Testis (tissue), 3 donors: ENCODE data around the gene FAM13C. TPM values are rescaled to one million over a fixed set of nuclear protein-coding genes. Genes with fewer than 3 reads are reported as not detected.

ENCODE experiments used
- DNase-seq: peaks from one replicate; pipeline ENCODE4 v3.0.0-alpha.2; 2019
- H3K27ac ChIP-seq, 2 donors: fragments of 200-600 bp; sonication (generic); one replicate each; pipeline ENCODE4 v1.5.1; 2019
- H3K27me3 ChIP-seq: fragments of 200-600 bp; sonication (generic); one replicate; pipeline ENCODE4 v1.5.1; 2019
- H3K36me3 ChIP-seq: fragments of 200-600 bp; sonication (generic); one replicate; pipeline ENCODE4 v1.5.1; 2017; ENCODE audit warnings: low read depth; ENCODE audit errors: missing control alignments
- H3K4me1 ChIP-seq: fragments of 200-600 bp; sonication (generic); one replicate; pipeline ENCODE4 v1.5.1; 2019
- H3K4me3 ChIP-seq, 2 donors: fragments of 200-600 bp; sonication (generic); one replicate each; pipeline ENCODE4 v1.5.1; 2017 to 2019
- H3K9me3 ChIP-seq: fragments of 200-600 bp; sonication (generic); one replicate; pipeline ENCODE4 v1.5.1; 2017
- CTCF ChIP-seq, 3 experiments: fragments of 450-650 bp in 2 of 3; fragments of 200-600 bp in 1 of 3; sonication (generic) in 1 of 3; IDR thresholded peaks; one replicate each; pipeline ENCODE4 v1.5.1; 2016 to 2019; ENCODE audit warnings: antibody characterized with exemption in 3 of 3, mild to moderate bottlenecking in 2 of 3, moderate library complexity in 1 of 3
- POLR2A ChIP-seq: fragments of 450-650 bp; IDR thresholded peaks from one replicate; pipeline ENCODE4 v1.6.1; 2017; ENCODE audit warnings: antibody characterized with exemption, mild to moderate bottlenecking, moderate library complexity
- WGBS, 2 donors: methylation state at CpG; one replicate each; pipeline ENCODE4 v1.1.5; 2018; 5-methylcytosine and 5-hydroxymethylcytosine counted together
- intact Hi-C: fragments of 100-400 bp; cut with DNase I; formaldehyde crosslinking; loops from one replicate; pipeline ENCODE4 v1.15.1; 2023; ENCODE audit warnings: low total_unique reads
- polyA plus RNA-seq: library from polyadenylated mRNA; stranded (reverse); fragments of 350-450 nt; fragmentation: Illumina TruSeq; extraction: RNeasy Lipid Tissue Mini Kit (QIAGEN cat#74804); gene quantifications from one replicate; pipeline ENCODE4 v1.2.3, GENCODE V29; 2014; ENCODE audit warnings: low read depth, low replicate concordance; ENCODE audit not compliant: insufficient read depth
- total RNA-seq, 2 donors: library from RNA; depleted of rRNA; stranded (reverse); fragments of >200 nt; gene quantifications; one replicate each; pipeline ENCODE4 v1.2.3, GENCODE V29; 2016

The FAM13C gene
- total and polyA plus RNA-seq, 3 donors from 2014 or later = 12.9 to 50.9 (median 38.5) TPM

- intact Hi-C loops = no loop called here
- no peaks in the 10 kb centered on the region for H3K9me3 ChIP-seq
- H3K4me3 ChIP-seq = no peak overlapping the region
- no peak for TF ChIP-seq POLR2A
- no peak for TF ChIP-seq CTCF (IDR thresholded peaks at IDR 0.05)
- no peaks in the 10 kb centered on the region for H3K27me3 ChIP-seq
- H3K27ac ChIP-seq = no peak overlapping the region
- no peak for DNase-seq
- no peaks in the 10 kb centered on the region for H3K36me3 ChIP-seq
- H3K4me1 ChIP-seq = no peaks in the 10 kb centered on the region
- WGBS, 2 donors = 70 to 79% methylated on average over 3 of the region's 3 CpGs
These were observed 22.4 kb upstream of the FAM13C start for GRCh38 chr10:59384761-59385160.

GRCh38 chr10:59383908-59384307 is 21.6 kb upstream of the FAM13C start:
- no peak overlapping the region for H3K4me3 ChIP-seq
- intact Hi-C loops = no loop called here
- TF ChIP-seq CTCF (IDR thresholded peaks at IDR 0.05) (no peak), POLR2A (no peak)
- H3K27ac ChIP-seq = no peak overlapping the region
- DNase-seq = no peak
- WGBS, 2 donors = 79 to 89% methylated on average over 3 of the region's 3 CpGs
- H3K9me3 ChIP-seq = no peaks in the 10 kb centered on the region
- no peaks in the 10 kb centered on the region for H3K36me3 ChIP-seq
- H3K4me1 ChIP-seq = no peaks in the 10 kb centered on the region
- no peaks in the 10 kb centered on the region for H3K27me3 ChIP-seq

GRCh38 chr10:59383436-59383835 is 21.1 kb upstream of the FAM13C start:
- H3K36me3 ChIP-seq = no peaks in the 10 kb centered on the region
- no peaks in the 10 kb centered on the region for H3K27me3 ChIP-seq
- no peaks in the 10 kb centered on the region for H3K4me1 ChIP-seq
- no peak for TF ChIP-seq CTCF (IDR thresholded peaks at IDR 0.05)
- no peak for TF ChIP-seq POLR2A
- DNase-seq = no peak
- no peak overlapping the region for H3K4me3 ChIP-seq
- intact Hi-C loops = no loop called here
- no peaks in the 10 kb centered on the region for H3K9me3 ChIP-seq
- no peak overlapping the region for H3K27ac ChIP-seq
- WGBS, 2 donors = 58 to 72% methylated on average over 1 of the region's 1 CpG

GRCh38 chr10:59382831-59383295 is 20.5 kb upstream of the FAM13C start:
- H3K4me3 ChIP-seq = no peak overlapping the region
- TF ChIP-seq POLR2A = no peak
- no peak for TF ChIP-seq CTCF (IDR thresholded peaks at IDR 0.05)
- intact Hi-C loops = no loop called here
- no peaks in the 10 kb centered on the region for H3K27me3 ChIP-seq
- no peaks in the 10 kb centered on the region for H3K36me3 ChIP-seq
- no peak for DNase-seq
- H3K4me1 ChIP-seq = no peaks in the 10 kb centered on the region
- 34 to 48% methylated on average over 3 of the region's 3 CpGs for WGBS, 2 donors
- H3K9me3 ChIP-seq = no peaks in the 10 kb centered on the region
- peak overlapping the region in 1 of 2 donors; percentile 16 for H3K27ac ChIP-seq

GRCh38 chr10:59381687-59382086 is 19.3 kb upstream of the FAM13C start:
- no peak for TF ChIP-seq POLR2A
- TF ChIP-seq CTCF (IDR thresholded peaks at IDR 0.05) = no peak
- H3K27ac ChIP-seq = no peak overlapping the region
- intact Hi-C loops = no loop called here
- no peaks in the 10 kb centered on the region for H3K27me3 ChIP-seq
- no peak for DNase-seq
- no peaks in the 10 kb centered on the region for H3K36me3 ChIP-seq
- H3K9me3 ChIP-seq = no peaks in the 10 kb centered on the region
- WGBS, 2 donors = 47 to 74% methylated on average over 1 of the region's 1 CpG
- H3K4me3 ChIP-seq = no peak overlapping the region
- no peaks in the 10 kb centered on the region for H3K4me1 ChIP-seq
